ENCODE results near the gene THOC5.

Gene THOC5

DNA sequence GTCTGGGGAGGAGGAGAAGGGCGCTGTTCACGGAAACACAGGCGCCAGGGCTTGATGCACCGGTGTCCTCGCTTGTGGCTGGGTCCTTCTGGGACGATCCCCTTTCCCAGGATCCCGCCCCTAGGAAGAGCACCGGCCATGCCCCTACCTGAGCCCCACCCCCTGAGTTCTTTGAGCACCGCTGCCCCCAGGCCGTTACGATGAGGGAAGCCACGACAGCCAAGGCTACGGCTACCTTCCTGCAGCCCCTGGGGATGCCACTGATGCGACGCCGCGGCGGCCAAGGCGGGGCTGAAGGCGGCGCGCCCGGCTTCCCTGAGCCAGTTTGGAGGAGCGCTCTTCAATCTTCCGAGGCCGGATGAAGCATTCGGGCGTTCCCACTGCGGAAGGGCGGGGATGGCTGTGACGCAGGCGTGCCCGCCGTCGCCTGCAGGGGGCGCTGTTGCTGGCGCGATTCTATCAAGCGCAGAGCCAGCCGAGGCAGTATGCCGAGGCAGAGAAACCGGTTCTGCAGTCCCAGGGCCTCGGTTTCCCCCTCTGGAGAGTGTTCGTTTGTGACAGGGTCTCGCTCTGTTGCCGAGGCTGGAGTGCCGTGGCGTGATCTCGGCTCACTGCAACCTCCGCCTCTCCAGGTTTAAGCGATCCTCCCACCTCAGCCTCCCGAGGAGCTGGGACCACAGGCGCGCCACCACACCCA, 83.2 kb downstream of the THOC5 start:
- peak in 1 of 2 experiments; percentile 20 for DNase-seq

DNA sequence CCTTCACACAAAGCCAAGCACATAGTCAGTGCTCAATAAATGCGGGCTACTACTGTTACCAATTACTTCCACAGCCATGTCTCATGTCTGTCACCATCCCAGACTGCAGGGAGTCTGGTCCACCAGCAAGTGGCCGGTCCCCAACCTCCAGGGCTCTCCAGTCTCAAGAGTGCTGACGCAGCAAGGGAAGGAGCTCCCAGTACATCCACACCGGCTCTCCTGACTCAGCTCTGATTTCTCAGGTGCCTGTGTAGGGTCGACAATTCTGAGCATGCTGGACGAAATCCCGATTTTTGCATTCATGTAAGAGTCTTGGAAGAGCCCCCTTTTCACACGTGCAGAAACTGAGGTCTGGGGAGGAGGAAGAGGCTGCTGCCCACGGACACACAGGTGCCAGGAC, 83.8 kb downstream of the THOC5 start:
- no peak for DNase-seq

DNA sequence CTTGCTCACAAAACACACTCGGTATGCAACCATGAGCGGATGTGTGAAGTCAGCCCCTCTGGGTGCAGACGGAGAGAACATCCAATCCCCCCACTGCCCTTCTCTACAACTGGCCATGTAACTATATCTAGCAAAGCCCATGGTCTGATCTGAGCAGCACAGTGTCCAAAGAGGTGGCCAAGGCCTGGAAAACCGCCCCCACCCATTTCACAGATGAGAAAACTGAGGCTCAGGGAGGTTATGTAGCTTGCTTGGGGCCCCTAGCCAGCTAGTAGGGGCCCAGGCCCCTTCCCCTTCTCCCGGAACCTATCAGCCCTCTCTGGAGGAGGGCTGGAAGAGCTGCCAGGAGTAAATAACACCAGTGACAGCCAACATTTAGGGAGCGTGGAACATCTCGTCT, 89.0 kb downstream of the THOC5 start:
- no peak for DNase-seq

DNA sequence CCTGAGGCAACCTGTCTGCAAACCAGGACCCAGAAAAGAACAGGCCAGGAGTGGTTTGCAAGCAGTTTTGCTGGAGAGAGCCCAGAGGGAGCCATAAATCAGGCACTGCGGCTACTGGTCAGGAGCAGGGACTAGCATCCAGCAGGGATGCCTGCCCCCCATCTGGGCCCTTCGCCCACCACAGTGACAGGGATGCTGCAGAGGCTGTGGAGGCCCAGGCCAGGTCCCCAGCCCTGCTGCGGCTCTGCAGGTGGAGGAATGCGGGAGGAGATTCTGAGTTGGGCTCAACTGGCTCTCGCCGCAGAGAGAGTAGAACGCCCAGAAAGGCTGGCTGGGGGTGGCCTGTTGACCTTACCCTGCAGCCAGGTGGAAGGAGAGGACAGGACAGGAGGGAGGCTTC, 89.9 kb downstream of the THOC5 start:
- no peak for DNase-seq

DNA sequence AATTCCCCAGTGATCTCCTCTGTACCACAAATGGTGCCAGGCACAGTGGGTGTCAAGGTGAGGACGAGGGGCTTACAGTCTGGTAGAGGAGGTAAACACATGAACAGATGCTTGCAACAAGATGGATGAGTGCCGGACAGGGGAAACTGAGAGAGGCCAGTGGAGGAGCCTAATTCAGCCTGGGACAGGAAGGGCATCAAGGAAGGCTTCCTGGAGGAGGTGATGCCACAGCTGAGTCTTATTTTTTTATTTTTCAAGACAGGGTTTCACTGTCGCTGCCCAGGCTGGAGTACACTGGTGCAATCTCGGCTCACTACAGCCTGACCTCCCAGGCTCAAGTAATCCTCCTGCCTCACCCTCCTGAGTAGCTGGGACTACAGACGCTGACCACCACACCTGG, 92.3 kb downstream of the THOC5 start:
- DNase-seq = no peak

DNA sequence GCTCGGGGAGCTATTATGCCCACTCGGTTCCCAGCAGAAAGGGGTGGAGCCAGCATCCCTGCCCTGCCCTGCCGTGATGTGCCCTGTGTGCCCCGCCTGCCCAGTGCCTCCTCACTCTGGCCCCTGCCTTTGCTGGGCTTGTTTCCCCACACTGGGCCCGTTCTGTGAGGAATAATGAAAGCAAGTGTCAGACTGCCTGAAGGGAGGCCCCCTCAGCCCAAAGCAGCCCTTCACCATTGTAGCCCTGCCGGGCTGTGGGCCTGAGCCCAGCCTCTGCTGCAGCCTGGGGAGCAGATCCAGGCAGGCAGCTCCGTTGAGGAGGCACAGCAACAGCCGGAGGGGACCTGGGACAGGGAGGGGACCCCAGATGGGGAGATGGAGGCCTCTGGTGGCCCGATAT, 93.8 kb downstream of the THOC5 start:
- no peak for DNase-seq

DNA sequence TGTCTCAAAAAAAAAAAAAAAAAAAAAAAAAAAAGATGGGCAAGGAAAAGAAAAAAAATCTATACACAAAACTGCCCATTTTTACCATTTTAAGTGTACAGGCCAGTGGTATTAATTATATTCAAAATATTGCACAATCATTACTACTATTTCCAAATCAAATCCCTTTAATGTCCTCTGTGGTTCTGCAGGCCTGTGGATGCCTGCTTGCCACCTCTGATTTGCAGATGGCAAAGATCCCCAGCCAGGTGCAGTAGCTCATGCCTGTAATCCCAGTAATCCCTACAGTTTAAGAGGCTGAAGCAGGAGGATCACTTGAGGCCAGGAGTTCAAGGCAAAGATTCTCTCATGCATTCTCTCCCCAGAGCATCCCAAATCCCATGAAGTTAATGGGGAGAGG, 95.0 kb downstream of the THOC5 start:
- no peak for DNase-seq

DNA sequence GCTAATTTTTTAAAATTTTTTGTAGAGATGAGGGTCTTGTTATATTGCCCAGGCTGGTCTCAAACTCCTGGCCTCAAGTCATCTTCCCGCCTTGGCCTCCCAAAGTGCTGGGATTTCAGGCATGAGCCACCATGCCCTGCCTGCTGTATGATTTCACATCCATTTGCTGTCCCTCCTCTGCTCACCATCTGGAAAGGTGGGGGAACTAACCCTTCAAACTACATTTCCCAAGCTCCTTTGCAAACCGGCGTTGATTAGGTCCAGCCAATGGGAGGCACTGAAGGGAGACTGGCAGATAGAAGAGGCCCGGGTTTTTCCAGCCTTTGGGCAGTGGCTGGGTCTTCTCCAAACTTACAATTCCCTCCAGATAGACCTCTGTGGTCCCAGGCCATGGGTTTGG, 95.8 kb downstream of the THOC5 start:
- DNase-seq = peak in 1 of 2 experiments; percentile 57

DNA sequence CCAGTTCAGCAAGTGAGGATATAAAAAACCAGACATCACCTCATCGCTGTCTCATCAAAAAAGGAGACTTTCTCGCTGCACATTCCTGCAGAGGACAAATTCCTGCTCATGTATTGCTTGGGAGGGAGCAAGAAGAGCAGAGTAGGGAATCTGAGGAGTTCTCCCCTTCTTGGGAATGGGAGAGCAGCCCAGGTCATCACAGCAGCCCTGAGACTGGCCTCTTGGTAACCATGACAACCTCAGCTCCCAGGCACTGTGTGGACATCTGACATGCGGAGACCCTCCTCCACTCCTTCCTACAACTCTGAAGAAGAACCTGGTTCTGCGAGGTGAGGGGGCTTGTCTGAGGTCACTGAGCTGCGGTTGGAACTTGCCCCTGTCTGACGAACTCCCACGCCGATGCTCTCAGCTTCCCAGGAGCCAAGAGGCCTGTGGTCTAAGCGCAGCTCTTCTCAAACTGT, 97.3 kb downstream of the THOC5 start:
- DNase-seq = no peak

All from SW 1271 (cell line).